Liver (tissue), 9 donors: ENCODE data around the gene SMARCC2. TPM values are rescaled to one million over a fixed set of nuclear protein-coding genes. Genes with fewer than 3 reads are reported as not detected.

Experiments
- DNase-seq: peaks from one replicate; pipeline ENCODE4 v3.0.0-alpha.2; 2017; ENCODE audit warnings: low spot score
- H3K27ac ChIP-seq, 2 donors: one replicate each; pipeline ENCODE4 v1.7.0; 2013; ENCODE audit warnings: inconsistent platforms in 2 of 2, low read length in 2 of 2, control low read depth in 1 of 2, low read depth in 1 of 2, mild to moderate bottlenecking in 1 of 2
- H3K27me3 ChIP-seq, 4 donors: one replicate each; pipeline versions ENCODE4 v1.6.1 to v1.7.0; 2013; ENCODE audit warnings: low read length in 3 of 4, inconsistent platforms in 1 of 4, mild to moderate bottlenecking in 1 of 4, moderate library complexity in 1 of 4; ENCODE audit not compliant: control insufficient read depth in 4 of 4, insufficient read depth in 4 of 4
- H3K36me3 ChIP-seq, 4 donors: one replicate each; pipeline versions ENCODE4 v1.6.1 to v1.7.0; 2013; ENCODE audit warnings: low read length in 3 of 4, mild to moderate bottlenecking in 3 of 4, low read depth in 1 of 4, moderate library complexity in 1 of 4; ENCODE audit not compliant: control insufficient read depth in 4 of 4, insufficient read depth in 3 of 4
- H3K4me1 ChIP-seq, 4 donors: one replicate each; pipeline versions ENCODE4 v1.6.1 to v1.7.0; 2013; ENCODE audit warnings: low read length in 3 of 4, mild to moderate bottlenecking in 3 of 4, moderate library complexity in 1 of 4; ENCODE audit not compliant: control insufficient read depth in 4 of 4, insufficient read depth in 4 of 4
- H3K4me3 ChIP-seq, 3 donors: one replicate each; pipeline versions ENCODE4 v1.6.1 to v1.7.0; 2013; ENCODE audit warnings: low read length in 3 of 3, control low read depth in 1 of 3, low read depth in 1 of 3, mild to moderate bottlenecking in 1 of 3
- H3K9ac ChIP-seq, 2 donors: one replicate each; pipeline ENCODE4 v1.7.0; 2013; ENCODE audit warnings: low read length in 2 of 2, mild to moderate bottlenecking in 2 of 2, moderate library complexity in 2 of 2, control low read depth in 1 of 2, low read depth in 1 of 2
- H3K9me3 ChIP-seq, 4 donors: one replicate each; pipeline versions ENCODE4 v1.6.1 to v1.7.0; 2013; ENCODE audit warnings: low read length in 3 of 4; ENCODE audit not compliant: control insufficient read depth in 4 of 4
- EGR1 ChIP-seq, 2 donors: IDR thresholded peaks; 2 replicates each; pipeline ENCODE4 v1.6.1; 2016 to 2018; ENCODE audit warnings: antibody characterized with exemption in 2 of 2, low read depth in 2 of 2
- FOXA1 ChIP-seq: IDR thresholded peaks from 2 replicates; pipeline ENCODE4 v1.6.1; 2016; ENCODE audit warnings: antibody characterized with exemption
- FOXA2 ChIP-seq: IDR thresholded peaks from 2 replicates; pipeline ENCODE4 v1.6.1; 2016; ENCODE audit warnings: antibody characterized with exemption
- GABPA ChIP-seq, 2 donors: IDR thresholded peaks in 1 of 2; conservative IDR thresholded peaks in 1 of 2; 2 replicates each; pipeline ENCODE4 v1.6.1; 2016; ENCODE audit warnings: antibody characterized with exemption in 2 of 2, mild to moderate bottlenecking in 1 of 2, moderate library complexity in 1 of 2
- HNF4A ChIP-seq, 2 donors: conservative IDR thresholded peaks; 2 replicates each; pipeline ENCODE4 v1.6.1; 2016; ENCODE audit warnings: antibody characterized with exemption in 2 of 2, mild to moderate bottlenecking in 2 of 2
- HNF4G ChIP-seq: IDR thresholded peaks from 2 replicates; pipeline ENCODE4 v1.6.1; 2016; ENCODE audit warnings: antibody characterized with exemption
- JUND ChIP-seq, 2 donors: IDR thresholded peaks; 2 replicates each; pipeline ENCODE4 v1.6.1; 2016; ENCODE audit warnings: antibody characterized with exemption in 2 of 2
- RAD21 ChIP-seq, 2 donors: IDR thresholded peaks; 2 replicates each; pipeline ENCODE4 v1.6.1; 2016; ENCODE audit warnings: antibody characterized with exemption in 2 of 2, mild to moderate bottlenecking in 2 of 2
- RXRA ChIP-seq, 2 donors: IDR thresholded peaks; 2 replicates each; pipeline ENCODE4 v1.6.1; 2017 to 2018; ENCODE audit warnings: antibody characterized with exemption in 2 of 2, mild to moderate bottlenecking in 1 of 2
- SP1 ChIP-seq: IDR thresholded peaks from 2 replicates; pipeline ENCODE4 v1.6.1; 2018; ENCODE audit warnings: antibody characterized with exemption, mild to moderate bottlenecking
- YY1 ChIP-seq: IDR thresholded peaks from 2 replicates; pipeline ENCODE4 v1.6.1; 2016; ENCODE audit warnings: antibody characterized with exemption, mild to moderate bottlenecking
- WGBS: extraction: QIAGEN DNeasy Blood & Tissue Kit; methylation state at CpG from one replicate; pipeline ENCODE4 v1.1.7; 2013; 5-methylcytosine and 5-hydroxymethylcytosine counted together
- polyA plus RNA-seq, 2 donors: library from polyadenylated mRNA; stranded (reverse) in 1 of 2; unstranded in 1 of 2; fragments of 200-250 nt in 1 of 2; fragments of >200 nt in 1 of 2; fragmentation: Nextera tagmentation in 1 of 2; extraction: Ambion mirVana in 1 of 2; gene quantifications; one replicate each; pipeline versions ENCODE4 v1.2.1 to v1.2.3, GENCODE V29; 2013 to 2015
- total RNA-seq, 2 donors: library from RNA; depleted of rRNA; stranded (reverse); fragments of >200 nt; gene quantifications; one replicate each; pipeline ENCODE4 v1.2.3, GENCODE V29; 2014
- TF ChIP-seq, protein P1 (sequence below): IDR thresholded peaks from 2 replicates; pipeline ENCODE4 v1.6.1; 2016; ENCODE audit warnings: antibody characterized with exemption
- TF ChIP-seq, protein P2 (sequence below): IDR thresholded peaks from 2 replicates; pipeline ENCODE4 v1.6.1; 2016; ENCODE audit warnings: antibody characterized with exemption, mild to moderate bottlenecking
- TF ChIP-seq, protein P3 (sequence below): IDR thresholded peaks from 2 replicates; pipeline ENCODE4 v1.6.1; 2016; ENCODE audit warnings: antibody characterized with exemption
- TF ChIP-seq, protein P4 (sequence below): IDR thresholded peaks from 2 replicates; pipeline ENCODE4 v1.6.1; 2016; ENCODE audit warnings: antibody characterized with exemption
- TF ChIP-seq, protein P5 (sequence below): fragments of 150-350 bp; IDR thresholded peaks from 2 replicates; pipeline ENCODE4 v1.5.1; 2017; ENCODE audit warnings: improper control_type of control experiment, low read depth, low read length; ENCODE audit not compliant: missing input control
- donor health status: healthy.
- donor health status: healthy.
- donor health status: healthy.
- donor health status: healthy.
- donor health status: healthy.

Gene SMARCC2
- total and polyA plus RNA-seq, 4 donors: 12.8 to 24.8 (median 22.5) TPM

DNA sequence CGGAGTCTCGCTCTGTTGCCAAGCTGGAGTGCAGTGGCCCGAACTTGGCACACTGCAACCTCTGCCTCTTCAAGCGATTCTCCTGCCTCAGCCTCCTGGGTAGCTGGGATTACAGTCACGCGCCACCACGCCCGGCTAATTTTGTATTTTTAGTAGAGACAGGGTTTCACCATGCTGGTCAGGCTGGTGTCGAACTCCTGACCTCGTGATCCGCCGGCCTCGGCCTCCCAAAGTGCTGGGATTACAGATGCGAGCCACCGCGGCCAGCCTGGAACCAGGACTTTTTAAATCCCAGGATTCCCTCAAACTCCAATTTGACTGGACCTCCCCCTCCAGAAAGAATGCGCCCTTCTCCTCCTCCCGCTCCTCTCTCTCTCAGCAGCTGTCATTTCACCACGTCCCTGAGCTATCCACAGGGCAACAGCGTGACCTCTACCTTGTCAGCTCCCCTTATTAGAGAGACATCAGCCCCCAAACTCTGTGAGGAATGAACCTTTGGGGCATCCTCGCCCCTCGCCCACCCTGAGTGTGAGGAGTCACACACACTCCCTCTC, 59.3 kb downstream of the SMARCC2 start:
- peaks cover 0 to 35% (median 25%) of the 10 kb centered on the region in 4 donors for H3K4me1 ChIP-seq
- H3K9ac ChIP-seq: no peak overlapping the region
- H3K9me3 ChIP-seq: no peaks in the 10 kb centered on the region
- no peaks in the 10 kb centered on the region for H3K27me3 ChIP-seq
- TF ChIP-seq FOXA2 (no peak), HNF4A (conservative IDR thresholded peaks at IDR 0.05) (no peak), RXRA (IDR thresholded peaks at IDR 0.05) (no peak), YY1 (no peak), GABPA (IDR thresholded peaks at IDR 0.05 in 1 of 2, conservative IDR thresholded peaks at IDR 0.05 in 1 of 2) (no peak), RAD21 (IDR thresholded peaks at IDR 0.05) (no peak), EGR1 (IDR thresholded peaks at IDR 0.05; ENCODE audit: low read depth in 2 of 2) (no peak), FOXA1 (no peak), SP1 (no peak), HNF4G (no peak), JUND (IDR thresholded peaks at IDR 0.05) (no peak)
- TF ChIP-seq, protein P1, sequence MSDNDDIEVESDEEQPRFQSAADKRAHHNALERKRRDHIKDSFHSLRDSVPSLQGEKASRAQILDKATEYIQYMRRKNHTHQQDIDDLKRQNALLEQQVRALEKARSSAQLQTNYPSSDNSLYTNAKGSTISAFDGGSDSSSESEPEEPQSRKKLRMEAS: no peak
- TF ChIP-seq, protein P2, sequence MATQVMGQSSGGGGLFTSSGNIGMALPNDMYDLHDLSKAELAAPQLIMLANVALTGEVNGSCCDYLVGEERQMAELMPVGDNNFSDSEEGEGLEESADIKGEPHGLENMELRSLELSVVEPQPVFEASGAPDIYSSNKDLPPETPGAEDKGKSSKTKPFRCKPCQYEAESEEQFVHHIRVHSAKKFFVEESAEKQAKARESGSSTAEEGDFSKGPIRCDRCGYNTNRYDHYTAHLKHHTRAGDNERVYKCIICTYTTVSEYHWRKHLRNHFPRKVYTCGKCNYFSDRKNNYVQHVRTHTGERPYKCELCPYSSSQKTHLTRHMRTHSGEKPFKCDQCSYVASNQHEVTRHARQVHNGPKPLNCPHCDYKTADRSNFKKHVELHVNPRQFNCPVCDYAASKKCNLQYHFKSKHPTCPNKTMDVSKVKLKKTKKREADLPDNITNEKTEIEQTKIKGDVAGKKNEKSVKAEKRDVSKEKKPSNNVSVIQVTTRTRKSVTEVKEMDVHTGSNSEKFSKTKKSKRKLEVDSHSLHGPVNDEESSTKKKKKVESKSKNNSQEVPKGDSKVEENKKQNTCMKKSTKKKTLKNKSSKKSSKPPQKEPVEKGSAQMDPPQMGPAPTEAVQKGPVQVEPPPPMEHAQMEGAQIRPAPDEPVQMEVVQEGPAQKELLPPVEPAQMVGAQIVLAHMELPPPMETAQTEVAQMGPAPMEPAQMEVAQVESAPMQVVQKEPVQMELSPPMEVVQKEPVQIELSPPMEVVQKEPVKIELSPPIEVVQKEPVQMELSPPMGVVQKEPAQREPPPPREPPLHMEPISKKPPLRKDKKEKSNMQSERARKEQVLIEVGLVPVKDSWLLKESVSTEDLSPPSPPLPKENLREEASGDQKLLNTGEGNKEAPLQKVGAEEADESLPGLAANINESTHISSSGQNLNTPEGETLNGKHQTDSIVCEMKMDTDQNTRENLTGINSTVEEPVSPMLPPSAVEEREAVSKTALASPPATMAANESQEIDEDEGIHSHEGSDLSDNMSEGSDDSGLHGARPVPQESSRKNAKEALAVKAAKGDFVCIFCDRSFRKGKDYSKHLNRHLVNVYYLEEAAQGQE: no peak
- TF ChIP-seq, protein P3, sequence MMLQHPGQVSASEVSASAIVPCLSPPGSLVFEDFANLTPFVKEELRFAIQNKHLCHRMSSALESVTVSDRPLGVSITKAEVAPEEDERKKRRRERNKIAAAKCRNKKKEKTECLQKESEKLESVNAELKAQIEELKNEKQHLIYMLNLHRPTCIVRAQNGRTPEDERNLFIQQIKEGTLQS: no peak
- TF ChIP-seq, protein P4, sequence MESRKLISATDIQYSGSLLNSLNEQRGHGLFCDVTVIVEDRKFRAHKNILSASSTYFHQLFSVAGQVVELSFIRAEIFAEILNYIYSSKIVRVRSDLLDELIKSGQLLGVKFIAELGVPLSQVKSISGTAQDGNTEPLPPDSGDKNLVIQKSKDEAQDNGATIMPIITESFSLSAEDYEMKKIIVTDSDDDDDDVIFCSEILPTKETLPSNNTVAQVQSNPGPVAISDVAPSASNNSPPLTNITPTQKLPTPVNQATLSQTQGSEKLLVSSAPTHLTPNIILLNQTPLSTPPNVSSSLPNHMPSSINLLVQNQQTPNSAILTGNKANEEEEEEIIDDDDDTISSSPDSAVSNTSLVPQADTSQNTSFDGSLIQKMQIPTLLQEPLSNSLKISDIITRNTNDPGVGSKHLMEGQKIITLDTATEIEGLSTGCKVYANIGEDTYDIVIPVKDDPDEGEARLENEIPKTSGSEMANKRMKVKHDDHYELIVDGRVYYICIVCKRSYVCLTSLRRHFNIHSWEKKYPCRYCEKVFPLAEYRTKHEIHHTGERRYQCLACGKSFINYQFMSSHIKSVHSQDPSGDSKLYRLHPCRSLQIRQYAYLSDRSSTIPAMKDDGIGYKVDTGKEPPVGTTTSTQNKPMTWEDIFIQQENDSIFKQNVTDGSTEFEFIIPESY: no peak
- TF ChIP-seq, protein P5, sequence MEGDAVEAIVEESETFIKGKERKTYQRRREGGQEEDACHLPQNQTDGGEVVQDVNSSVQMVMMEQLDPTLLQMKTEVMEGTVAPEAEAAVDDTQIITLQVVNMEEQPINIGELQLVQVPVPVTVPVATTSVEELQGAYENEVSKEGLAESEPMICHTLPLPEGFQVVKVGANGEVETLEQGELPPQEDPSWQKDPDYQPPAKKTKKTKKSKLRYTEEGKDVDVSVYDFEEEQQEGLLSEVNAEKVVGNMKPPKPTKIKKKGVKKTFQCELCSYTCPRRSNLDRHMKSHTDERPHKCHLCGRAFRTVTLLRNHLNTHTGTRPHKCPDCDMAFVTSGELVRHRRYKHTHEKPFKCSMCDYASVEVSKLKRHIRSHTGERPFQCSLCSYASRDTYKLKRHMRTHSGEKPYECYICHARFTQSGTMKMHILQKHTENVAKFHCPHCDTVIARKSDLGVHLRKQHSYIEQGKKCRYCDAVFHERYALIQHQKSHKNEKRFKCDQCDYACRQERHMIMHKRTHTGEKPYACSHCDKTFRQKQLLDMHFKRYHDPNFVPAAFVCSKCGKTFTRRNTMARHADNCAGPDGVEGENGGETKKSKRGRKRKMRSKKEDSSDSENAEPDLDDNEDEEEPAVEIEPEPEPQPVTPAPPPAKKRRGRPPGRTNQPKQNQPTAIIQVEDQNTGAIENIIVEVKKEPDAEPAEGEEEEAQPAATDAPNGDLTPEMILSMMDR: no peak
- H3K27ac ChIP-seq: no peak overlapping the region
- 80% methylated on average over 22 of the region's 22 CpGs for WGBS
- no peak overlapping the region for H3K4me3 ChIP-seq
- DNase-seq: no peak
- H3K36me3 ChIP-seq: peaks cover 9 to 36% (median 26%) of the 10 kb centered on the region in 4 donors
